ENCODE results near the gene FUCA1.
"Not testable (repeated sequence)": the region's sequence is repeated elsewhere in the genome, so short reads cannot be mapped to it uniquely, and the experiment has no call there.

The FUCA1 gene

DNA sequence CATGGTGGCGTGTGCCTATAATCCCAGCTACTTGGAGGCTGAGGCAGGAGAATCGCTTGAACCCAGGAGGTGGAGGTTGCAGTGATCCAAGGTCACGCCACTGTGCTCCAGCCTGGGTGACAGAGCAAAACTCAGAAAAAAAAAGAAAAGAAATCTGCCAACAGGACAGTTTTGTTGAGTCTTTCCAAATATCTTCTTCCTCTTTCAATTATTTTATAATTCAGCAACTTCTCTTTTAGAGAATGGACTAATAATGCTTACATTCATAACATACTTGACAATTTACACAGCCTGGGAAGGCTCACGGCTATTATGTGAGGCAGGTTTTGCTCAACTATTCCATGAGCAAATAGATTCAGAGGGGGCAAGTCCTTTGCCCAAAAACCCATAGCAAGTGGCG lies 27.0 kb upstream of the FUCA1 start:
- DNase-seq, result no peak

DNA sequence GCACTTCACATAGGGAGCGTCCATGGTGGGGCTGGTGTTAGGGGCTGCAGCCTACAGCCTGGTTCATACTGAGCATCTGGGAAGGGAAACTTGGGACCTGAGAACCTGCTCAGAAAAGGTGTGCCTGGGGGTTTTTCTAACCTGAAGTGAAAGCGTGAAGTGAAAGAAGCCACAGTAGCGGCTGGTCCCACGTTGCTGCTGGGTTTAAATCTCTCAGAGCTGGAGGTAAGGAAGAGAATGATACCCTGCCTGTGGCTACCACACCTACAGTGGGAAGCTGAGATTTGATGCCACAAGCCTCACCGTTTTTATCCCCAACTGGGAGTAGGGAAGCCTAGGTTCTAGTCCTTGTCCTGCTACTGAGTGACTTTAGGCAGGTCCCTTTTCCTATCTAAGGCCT lies 21.0 kb upstream of the FUCA1 start:
- DNase-seq, result no peak

DNA sequence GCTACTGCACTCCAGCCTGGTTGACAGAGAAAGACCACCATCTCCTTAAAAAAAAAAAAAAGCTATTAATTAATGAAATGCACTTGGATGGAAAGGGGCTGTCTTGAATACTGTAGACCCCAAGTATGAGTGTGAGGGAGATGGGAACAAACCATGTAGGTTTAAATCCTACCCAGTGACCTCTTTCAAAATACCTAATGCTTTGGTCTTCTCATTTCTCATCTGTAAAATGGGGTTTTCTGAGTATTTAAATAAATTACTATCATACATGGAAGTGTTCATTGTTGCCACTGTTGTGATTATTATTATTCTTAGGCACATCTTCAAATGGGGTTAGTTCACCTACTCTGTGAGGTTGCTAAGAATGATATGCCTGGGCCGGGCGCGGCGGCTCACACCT lies 17.1 kb upstream of the FUCA1 start:
- DNase-seq, result no peak

DNA sequence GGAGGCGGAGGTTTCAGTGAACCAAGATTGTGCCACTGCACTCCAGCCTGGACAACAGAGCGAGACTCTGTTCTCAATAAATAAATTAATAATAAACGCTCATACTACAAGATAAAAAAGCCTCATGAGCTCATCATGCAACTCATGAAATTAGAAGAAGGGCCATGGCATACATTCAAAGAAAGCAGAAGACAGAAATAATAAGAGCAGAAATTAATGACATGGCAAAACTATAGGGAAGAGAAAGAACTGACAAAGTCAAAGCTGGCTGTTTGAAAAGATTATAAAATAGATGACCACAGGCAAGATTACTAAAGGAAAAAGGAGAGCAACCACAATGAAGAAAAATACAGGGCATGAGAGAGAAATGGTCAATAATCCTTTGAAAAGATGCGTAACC lies 14.7 kb upstream of the FUCA1 start:
- no peak for DNase-seq

DNA sequence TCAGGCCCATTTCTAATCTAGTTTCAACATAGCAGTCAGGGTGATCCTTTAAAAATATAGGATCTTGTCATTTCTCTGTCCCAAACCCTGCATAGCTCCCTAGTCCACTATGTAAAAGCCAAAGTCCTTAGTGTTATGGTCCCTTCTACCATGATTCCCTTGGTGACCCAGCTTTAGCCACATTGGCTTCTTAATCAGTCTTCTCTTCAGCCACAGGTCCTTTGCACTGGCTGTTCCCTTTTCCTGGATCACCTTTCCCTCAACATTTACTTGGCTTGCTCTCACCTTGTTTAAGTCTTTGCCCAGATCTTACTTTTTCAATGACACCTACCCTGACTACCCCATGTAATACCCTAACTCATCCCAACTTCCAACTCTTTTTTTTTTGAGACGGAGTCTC lies 11.7 kb upstream of the FUCA1 start:
- no peak for DNase-seq

DNA sequence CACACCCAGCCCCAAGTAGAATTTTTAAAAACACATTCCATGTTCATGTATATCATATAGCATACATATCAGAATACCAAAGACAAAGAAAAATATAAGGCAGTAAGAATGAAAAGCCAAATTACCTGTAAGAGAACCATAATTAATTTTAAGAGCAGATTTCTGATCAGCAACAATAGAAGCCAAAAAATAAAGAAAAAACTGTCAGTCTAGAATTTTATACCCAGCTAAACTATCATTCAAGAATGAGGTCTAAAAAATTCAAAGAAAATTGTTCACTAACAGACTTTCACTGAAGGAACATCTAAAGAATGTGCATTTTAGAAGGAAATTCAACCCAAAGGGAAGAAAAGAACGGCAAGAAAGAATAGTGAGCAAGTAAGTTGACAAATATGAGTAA lies 10.6 kb upstream of the FUCA1 start:
- no peak for DNase-seq

DNA sequence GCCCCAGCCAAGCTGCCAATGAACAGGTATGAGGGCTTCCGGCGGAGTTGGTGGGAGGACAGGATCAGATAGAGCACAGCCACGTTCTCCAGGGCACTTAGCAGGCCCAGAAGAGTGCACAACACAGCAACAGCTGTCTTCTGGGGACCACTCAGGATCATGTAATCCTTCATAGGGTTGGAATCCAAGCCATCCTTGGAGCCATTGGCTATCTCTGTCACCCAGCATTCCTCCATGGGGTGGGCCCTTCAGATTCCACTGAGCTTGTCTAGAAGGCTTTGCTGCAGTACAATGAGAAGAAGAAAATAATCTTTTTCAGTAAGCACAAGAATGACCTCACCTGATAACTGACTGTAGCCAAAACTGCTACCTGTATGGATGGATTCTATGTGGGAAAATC lies 7.3 kb upstream of the FUCA1 start:
- DNase-seq, result no peak

DNA sequence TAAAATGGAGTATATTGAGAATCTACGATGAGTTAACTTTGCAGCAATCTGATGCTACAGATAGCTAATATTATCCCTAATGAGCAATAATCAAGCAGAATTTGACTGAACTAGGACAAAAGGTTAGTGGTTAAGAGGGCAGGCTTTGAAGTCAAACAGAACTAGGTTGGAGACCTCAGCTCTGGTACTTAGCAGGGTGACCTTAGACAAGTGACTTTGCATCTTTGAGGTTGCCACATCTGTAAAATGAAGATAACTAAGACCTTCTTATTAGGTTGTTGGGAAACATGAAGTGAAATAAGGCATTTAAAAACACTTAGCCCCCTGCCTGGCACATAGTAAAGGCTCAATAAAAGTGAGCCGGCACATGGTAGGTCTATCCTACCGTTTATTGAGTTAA lies 4.3 kb upstream of the FUCA1 start:
- DNase-seq, result no peak

DNA sequence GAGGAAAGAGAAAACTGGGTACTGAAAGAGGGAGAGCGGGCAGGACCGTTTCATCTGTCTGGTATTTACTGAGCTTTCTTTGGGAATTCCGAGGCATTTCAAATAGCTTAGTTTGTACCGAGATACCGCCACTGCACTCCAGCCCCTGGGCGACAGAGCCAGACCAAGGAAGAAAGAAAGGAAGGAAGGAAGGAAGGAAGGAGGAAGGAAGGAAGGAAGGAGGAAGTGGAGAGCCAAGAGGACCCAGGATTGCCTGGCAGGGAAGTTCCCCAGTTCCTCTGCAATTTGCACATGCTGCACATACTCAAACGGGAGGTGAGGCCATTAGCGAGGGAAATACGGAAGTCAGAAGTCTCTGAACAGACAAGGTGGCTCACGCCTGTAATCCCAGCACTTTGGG lies 961 bp upstream of the FUCA1 start:
- no peak for DNase-seq

DNA sequence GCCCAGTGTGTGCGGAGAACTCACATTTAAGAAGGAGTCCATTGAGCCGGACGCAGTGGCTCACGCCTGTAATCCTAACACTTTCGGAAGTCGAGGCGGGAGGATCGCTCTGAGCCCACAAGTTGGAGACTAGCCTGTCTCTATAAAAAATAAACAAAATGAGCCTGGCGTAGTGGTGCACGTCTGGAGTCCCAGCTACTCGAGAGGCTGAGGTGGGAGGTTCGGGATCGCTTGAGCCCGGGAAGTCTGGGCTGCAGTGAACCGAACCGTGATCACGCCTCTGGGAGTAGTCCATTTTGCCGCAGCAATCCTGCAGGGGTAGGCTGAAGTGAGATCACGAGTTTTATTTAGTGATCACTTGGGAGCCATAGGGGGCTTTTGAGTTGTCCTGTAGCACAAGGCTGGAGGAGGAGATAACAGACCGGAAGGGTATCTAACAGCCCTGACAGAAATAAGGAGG lies 497 bp upstream of the FUCA1 start:
- no peak for DNase-seq

DNA sequence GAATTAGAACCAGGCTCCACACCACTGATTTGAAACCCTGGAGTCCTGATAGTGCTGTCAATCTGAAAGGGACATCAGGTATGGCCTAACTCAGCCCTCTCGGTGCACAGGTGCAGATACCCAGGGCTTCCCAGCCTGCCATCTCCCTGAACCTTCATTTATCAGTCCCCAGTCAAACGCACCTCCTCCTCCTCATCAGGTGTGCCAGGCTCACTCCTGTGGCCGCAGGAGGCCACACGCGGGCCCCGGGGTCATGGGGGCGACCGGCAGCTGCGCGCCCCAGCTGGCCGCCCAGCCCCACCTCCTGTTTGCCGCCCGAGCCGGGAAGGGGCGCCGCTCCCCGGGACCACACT lies 572 bp downstream of the FUCA1 start:
- DNase-seq, result no peak

DNA sequence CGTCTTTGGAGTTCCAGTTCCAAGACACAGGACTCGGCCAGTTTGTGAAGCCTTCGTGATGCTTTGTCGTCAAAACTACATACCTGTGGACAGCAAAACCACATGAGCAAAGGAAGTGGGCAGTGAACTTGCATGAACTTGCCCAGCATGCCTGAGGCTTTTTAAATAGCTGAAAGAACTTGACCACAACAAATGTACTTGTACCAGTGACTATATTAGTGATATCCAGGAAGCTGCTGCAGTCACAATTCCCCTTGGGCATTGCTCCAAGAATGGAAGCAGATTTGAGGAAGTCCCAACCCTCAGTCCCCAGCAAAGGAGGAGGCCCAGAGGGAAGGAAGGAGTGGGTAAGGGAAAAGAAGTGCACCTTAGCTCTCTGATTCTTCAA lies 2.6 kb downstream of the FUCA1 start:
- no peak for DNase-seq

DNA sequence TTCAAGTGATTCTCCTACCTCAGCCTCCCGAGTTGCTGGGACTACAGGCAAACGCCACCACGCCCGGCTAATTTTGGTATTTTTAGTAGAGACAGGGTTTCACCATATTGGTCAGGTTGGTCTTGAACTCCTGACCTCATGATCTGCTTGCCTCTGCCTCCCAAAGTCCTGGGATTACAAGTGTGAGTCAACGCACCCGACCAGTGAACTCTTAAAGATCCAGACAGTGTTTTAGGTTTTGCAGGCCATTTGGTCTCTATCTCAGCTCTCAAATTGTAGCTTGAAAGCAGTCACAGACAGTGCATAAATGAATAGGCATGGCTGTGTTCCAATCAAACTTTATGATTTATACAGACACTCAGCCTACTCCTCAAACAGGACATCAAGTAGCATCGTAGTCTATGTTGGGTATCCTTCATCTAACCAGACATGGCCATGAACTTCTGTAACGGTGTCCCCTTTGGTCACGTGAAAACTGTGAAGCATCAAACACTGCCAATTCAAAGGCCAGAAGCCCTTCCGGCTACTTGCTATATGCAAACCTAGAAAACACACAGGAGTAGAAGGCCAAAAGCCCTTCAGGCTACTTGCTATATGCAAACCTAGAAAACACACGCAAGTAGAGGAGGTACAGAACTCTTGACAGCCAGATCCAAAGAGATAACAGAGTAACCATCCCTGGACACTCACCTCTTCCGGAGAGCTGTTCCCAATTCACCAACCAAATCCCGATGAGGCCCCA lies 3.1 kb downstream of the FUCA1 start:
- no peak for DNase-seq

DNA sequence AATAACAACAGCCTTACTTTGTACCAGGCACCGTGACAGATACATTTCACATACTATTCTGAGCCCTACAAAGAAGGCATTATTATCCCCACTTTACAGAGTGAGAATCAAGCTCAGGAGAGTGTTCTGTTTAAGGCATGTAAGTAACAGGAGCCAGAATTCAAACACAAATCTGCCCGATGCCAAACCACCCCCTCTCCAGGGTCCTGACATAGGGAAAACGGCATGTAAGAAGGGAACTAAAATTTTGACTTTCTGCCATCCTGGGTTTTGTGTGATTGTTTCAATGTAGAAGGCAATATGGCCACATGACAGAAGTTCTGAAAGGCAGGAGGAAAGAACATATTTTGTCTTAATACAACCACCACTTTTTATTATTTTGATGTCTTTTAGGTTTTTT lies 5.5 kb downstream of the FUCA1 start:
- DNase-seq, result no peak

DNA sequence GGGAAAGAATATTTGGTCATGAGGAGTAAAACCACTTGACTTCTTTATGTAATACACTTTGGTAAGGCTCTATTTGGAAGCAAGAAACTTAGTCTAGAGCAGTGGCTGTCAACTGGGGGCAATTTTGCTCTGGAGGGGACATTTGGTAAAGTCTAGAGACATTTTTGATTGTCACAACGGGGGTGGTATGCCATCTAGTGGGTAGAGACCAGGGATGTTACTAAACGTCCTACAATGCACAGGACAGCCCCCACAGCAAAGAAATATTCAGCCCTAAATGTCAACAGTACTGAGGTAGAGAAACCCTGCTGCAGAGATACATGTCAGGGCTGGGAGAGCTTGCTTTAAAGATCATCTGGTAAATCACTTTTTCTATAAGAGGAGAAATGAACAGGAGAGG lies 13.5 kb downstream of the FUCA1 start:
- no peak for DNase-seq

DNA sequence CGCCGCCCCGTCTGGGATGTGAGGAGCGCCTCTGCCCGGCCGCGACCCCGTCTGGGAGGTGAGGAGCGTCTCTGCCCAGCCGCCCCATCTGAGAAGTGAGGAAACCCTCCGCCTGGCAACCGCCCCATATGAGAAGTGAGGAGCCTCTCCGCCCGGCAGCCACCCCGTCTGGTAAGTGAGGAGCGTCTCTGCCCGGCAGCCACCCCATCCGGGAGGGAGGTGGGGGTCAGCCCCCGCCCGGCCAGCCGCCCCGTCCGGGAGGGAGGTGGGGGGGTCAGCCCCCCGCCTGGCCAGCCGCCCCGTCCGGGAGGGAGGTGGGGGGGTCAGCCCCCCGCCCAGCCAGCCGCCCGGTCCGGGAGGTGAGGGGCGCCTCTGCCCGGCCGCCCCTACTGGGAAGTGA lies 15.0 kb downstream of the FUCA1 start:
- DNase-seq, result not testable (repeated sequence)

DNA sequence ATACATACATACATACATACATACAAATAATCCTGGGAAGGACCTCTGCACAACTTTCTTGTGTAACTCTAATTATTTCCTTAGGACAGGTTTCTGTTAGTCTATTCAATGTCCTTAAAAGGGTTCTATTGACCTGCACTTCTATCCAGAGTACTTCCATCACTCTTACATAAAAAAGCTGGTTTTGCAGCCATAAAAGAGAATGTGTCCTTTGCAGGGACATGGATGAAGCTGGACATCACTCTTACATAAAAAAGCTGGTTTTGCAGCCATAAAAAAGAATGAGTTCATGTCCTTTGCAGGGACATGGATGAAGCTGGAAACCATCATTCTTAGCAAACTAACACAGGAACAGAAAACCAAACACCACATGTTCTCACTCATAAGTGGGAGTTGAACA lies 16.7 kb downstream of the FUCA1 start:
- DNase-seq, result not testable (repeated sequence)

DNA sequence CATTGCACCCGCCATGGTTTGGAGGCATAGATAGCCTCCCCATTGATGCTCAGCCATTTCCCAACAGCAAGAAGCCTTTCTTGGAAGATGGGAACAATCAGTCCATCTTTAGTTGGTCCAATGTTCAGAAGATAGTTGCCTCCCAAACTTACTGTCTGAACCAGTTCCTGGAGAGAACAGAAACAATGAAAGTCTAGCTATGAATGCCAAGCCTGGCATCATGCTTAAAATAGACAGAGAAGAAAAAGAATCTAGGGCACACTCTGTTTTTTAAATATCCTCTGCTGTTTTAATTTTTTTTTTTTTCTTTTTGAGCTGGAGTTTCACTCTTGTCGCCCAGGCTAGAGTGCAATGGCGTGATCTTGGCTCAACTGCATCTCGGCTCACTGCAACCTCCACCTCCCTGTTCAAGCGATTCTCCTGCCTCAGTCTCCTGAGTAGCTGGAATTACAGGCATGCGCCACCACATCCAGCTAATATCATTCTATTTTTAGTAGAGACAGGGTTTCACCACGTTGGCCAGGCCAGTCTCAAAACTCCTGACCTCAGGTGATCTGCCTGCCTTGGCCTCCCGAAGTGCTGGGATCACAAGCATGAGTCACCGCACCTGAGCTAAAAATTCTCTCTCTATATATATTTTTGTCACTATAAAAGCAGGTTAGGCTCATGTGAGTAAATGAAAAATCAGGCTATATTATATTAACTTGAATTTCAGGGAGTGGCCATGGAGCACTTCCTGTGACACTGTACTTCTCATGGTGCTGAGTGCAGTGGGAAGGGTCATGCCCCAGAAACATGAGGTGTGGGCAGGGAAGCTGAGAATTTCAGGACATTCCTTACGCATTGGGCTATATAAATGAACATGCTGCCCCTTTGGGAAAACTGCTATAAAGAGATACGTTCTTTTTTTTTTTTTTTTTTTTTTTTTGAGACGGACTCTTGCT lies 19.1 kb downstream of the FUCA1 start:
- DNase-seq, result no peak

DNA sequence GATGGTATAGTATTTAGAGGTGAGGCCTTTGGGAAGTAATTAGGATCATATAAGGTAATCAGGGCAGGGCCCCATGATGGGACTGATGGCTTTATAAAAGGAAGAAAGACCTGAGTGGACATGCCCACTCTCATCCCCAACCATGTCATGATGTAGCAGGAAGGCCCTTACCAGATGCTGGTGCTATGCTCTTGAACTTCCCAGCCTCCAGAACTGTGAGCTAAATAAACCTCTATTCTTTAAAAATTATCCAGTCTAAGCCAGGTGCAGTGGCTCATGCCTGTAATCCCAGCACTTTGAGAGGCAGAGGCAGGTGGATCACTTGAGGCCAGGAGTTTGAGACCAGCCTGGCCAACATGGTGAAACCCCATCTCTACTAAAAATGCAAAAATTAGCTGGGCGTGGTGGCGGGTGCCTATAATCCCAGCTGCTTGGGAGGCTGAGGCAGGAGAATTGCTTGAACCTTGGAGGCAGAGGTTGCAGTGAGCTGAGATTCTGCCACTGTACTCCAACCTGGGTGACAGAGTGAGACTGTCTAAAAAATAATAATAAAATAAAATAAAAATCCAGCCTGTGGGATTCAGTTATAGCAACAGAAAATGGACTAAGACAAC lies 20.5 kb downstream of the FUCA1 start:
- DNase-seq, result not testable (repeated sequence)

DNA sequence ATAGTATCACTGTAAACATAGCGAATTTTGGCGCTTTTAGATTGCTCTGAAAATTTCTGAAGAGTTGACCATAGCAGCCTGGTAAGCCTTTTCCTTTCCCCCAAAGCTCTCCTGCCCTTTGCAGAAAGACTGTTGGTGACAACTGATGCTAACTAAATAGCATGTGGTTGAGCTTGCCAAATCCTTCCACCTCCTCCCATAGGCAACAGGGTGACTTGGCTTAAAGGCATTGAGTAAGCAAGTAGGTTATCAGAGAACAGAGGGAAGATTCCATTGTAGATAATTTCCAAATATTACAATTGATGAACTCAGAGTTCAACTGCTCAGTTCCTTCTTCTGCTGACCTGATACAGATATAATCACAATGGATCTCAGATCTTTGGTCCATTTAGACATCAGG lies 22.9 kb downstream of the FUCA1 start:
- no peak for DNase-seq

DNA sequence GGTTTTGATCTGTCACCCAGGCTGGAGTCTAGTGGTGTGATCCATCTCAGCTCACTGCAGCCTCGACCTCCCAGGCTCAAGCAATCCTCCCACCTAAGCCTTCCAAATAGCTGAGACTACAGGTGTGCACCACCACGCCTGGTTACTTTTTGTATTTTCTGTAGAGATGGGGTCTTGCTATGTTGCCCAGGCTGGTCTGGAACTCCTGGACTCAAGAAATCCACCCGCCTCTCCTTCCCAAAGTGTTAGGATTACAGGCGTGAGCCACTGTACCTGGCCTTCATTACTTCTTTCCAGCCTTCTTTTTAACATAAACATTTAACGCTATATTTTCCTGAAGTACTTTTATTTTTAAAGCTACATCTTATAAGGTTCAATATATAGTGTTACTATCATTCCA lies 24.4 kb downstream of the FUCA1 start:
- DNase-seq, result no peak

DNA sequence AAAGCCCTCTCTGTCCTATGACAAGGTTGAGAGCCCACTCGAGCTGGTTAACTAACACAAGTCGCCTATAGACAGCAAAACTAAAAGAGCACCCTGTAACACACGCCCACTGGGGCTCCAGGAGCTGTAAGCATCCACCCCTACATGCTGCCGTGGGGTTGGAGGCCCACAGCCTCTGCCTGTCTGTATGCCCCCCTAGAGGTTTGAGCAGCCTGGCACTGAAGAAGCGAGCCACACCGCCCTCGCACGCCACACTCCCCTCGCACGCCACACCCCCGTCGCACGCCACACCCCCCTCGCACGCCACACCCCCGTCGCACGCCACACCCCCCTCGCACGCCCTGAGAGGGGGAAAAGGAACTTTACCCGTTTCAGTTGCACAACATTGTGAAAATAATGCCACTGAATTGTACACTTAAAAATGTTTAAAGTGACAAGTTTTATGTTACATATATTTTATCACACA lies 29.7 kb downstream of the FUCA1 start:
- no peak for DNase-seq

DNA sequence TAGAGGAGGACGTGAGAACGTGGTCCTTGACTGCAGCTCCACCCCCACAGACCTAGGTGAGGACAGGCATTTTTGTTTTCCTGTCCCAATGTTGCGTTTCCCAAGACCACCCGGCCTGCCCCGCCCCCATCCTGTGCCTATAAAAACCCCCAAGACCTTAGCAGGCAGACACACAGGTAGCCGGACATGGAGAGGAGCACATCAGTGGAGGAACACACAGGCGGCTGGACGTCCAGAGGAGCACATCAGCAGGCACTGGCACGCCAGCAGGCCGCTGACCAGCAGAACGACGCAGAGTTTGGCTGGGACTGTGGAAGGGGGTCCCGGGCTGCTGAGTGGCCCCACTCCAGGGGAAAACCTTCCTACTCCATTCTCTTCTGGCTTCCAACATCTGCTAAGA lies 30.2 kb downstream of the FUCA1 start:
- no peak for DNase-seq

DNA sequence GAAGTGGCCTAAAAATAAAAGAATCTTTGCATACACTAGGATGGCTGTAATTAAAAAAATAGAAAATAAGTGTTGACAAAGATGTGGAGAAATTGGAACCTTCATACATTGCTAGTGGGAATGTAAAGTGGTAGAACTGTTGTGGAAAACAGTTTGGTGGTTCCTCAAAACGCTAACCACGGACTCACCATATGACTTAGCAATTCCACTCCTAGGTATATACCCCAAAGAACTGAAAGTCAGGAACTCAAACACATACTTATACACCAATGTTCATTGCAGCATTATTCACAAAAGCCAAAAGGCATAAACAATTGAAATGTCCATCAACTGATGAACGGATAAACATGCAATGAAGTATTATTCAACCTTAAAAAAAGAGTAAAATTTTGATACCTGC lies 32.1 kb downstream of the FUCA1 start:
- no peak for DNase-seq
